GM18858 (cell line): ENCODE results near the gene TADA2B.
A peak's percentile ranks its signal among the peaks of the same experiment; 100 is the strongest.

ENCODE experiments used
- ATAC-seq: cut with Tn5 transposase; IDR thresholded peaks from one replicate; pipeline ENCODE4 v1.9.1; 2021; ENCODE audit not compliant: unreplicated experiment

TADA2B gene

DNA sequence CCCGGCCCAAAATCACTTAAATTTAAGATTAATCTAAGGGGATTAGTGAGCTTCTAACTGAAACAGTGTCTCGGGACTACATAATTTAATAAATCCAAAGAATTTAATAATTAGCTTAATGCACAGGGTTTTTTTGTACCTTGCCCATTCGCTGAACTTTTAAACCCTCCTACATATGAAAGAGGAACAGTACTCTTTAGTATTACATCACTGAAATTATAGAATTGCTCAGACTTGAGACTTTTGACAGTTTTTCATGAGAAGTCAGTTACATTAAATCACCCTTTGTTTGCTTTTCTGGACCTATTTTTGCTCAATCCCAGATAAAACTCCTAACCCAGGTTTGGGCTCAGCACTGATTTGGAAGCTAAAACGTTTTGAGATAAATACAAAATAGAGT is 2.4 kb upstream of the TADA2B start:
- ATAC-seq, result no peak

GRCh38 chr4:7041246-7041645 is 1.9 kb upstream of the TADA2B start:
- no peak for ATAC-seq

DNA sequence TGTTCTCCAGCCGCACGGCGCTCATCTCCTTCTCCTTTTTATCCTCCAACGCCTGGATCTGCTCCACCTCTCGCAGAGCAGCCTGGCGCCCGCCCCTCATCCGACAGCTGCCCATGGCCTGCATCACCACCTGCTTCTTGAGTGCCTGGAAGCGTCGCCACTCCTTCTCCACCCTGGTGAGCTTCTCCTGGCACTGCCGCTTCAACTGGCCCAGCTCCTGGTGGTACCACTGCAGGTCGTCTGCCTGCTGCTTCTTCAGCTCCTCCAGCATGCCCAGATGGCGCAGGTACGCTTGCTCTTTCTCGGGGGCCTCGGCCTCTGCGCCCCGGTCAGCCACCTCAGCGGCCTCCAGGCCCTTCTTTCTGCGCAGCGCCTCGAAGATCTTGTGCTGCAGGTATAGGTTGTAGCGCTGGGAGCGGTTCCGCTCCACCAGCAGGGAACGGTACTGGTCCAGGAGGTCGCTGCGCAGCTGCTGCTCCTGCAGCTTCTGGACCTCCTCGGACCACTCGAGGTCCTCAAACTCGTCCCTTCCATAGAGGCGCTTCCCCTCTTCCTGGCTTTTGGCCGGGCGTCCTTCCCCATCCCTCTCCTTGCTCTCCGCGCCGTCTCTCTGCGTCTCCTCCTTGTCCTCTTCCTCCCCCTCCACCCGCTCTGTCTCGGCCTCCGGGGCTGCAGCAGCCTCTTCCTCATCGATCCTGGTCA is 1.2 kb upstream of the TADA2B start:
- no peak for ATAC-seq

DNA sequence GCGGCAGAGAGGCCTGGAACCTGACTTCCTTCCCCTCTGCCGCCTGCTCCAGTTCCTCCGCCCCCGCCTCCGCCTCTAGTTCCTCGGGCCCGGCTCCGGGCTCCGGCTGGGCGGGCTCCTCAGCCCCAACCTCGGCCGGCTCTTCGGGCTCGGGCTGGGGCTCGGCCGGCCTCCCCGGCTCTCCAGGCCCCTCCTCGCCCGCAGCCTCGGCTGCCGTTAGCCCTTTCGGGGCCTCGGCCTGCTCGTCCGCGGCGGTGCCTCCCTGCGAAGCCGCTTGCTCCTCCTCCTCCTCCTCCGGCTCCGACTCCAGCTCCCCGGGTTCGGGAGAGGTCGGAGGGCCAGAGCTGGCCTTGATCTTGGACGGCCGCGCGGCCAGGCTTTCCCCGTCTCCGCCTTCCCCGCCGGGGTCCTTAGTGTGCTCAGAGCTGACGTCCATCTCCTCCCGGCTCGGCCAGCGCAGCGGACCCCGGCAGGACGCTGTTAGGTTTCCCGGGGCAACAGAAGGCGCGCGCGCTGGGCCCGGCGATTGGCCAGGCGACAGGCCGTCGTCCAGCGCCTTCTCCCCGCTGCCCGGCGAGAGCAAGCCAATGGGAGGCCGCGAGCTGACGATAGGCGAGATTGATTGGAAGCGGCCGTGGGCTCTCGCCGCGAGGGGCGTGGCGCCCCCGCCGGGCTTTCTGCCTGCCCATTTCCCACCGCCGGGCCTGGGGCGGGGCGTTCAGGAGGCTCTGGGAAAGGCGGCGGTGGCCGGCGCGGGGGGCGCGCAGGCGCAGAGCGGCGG is 479 bp upstream of the TADA2B start:
- ATAC-seq, result peak; percentile 63

GRCh38 chr4:7044137-7044930 is 1.2 kb downstream of the TADA2B start:
- no peak for ATAC-seq

- ATAC-seq, result no peak
Observed at GRCh38 chr4:7045553-7045952, 2.4 kb downstream of the TADA2B start.

GRCh38 chr4:7045961-7046921 is 3.1 kb downstream of the TADA2B start:
- ATAC-seq, result peak; percentile 33

- no peak for ATAC-seq
Observed at GRCh38 chr4:7046971-7047370, 3.8 kb downstream of the TADA2B start.

GRCh38 chr4:7048642-7049041 is 5.5 kb downstream of the TADA2B start:
- ATAC-seq, result no peak

- ATAC-seq, result no peak
Observed at GRCh38 chr4:7049295-7049694, 6.1 kb downstream of the TADA2B start.

DNA sequence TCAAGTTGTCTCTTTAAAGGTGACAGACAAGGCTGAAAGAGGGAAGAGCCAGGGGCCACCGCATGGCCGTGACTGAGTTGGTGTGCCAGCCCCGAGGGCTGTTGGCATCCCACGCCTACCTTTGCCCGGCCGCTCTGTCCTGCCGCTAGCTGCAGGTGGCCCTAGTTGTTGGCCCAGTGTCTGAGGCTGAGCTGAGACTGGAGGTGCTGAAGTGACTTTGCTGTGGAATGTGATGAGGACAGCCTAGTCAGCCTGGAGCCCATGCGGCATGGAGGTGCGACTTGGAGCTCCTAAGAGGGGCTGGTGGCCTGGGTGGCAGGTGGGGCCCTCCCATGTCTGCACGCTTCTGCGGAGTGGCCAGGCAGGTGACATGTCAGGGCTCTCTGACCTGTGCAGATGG is 6.6 kb downstream of the TADA2B start:
- ATAC-seq, result no peak

DNA sequence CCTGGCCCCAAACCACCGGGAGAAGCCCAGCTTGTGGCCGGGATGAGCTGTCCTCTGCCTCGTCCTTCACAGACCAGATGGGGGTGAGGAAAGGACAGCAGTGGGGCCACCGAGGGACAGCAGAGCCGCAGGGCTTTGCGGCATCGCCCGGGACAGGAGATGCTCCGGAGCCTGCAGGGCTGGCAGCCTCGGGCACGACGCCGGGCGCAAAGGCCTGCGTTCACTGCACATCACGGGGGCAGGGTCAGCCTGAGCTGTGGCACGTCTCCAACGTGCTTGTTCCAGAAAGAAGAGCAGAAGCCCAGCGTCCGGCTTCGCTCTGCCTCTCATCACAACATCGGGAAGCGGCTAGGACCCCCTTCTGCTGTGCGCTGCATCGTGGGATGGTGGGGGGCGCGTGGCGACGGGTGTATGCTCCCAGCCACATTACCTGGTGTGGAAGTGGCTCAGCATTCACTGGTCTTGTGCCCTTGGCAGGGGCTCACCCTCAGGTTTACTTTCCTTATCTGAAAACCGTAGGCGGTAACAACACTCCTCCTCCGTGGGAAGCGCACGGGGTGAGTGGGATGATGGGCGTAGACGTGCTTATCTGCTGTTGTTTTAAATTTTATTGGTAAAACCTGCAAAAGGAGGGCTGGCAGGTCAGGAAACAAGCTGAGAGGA is 7.4 kb downstream of the TADA2B start:
- ATAC-seq, result no peak

- no peak for ATAC-seq
Observed at GRCh38 chr4:7051144-7051495, 7.9 kb downstream of the TADA2B start.

DNA sequence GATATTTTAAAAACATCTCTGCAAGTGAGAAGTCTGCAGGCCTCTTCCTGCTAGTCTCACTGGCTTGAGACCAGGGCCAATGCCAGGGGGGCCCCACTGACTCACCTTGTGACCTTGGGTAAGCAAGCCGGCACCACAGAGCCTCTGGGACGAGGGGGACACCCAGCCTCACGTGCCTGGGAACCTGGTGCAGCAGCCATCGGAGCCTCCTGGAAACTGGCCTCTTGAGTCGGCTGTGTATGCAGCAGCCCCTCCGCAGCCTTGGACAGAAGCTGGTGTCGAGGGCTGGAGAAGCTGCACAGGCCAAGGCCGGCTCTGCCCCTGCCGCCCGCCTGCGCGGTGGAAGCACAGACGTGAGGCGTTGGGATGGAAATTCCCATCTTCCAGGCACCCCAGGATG is 8.7 kb downstream of the TADA2B start:
- ATAC-seq, result no peak

DNA sequence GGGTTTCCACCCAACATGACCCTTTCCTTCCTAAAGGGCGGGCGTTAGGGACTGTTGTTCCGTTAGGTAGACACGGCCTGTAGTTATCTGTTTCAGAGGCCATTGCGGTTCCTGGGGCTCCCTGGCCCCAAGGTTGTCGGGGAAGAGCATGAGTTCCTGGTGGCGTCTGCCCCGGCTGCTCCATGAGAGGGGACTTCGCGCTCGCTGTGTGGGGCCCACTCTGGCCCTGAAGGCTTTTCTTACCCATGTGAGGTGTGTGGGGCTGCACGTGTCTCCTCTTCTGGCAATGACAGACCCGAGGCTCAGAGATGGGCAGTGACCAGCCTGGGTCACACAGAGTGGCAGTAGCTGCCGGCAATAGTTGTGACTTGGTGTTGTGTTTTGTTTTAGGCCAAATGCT is 9.1 kb downstream of the TADA2B start:
- no peak for ATAC-seq

GRCh38 chr4:7052923-7053715 is 9.9 kb downstream of the TADA2B start:
- no peak for ATAC-seq

DNA sequence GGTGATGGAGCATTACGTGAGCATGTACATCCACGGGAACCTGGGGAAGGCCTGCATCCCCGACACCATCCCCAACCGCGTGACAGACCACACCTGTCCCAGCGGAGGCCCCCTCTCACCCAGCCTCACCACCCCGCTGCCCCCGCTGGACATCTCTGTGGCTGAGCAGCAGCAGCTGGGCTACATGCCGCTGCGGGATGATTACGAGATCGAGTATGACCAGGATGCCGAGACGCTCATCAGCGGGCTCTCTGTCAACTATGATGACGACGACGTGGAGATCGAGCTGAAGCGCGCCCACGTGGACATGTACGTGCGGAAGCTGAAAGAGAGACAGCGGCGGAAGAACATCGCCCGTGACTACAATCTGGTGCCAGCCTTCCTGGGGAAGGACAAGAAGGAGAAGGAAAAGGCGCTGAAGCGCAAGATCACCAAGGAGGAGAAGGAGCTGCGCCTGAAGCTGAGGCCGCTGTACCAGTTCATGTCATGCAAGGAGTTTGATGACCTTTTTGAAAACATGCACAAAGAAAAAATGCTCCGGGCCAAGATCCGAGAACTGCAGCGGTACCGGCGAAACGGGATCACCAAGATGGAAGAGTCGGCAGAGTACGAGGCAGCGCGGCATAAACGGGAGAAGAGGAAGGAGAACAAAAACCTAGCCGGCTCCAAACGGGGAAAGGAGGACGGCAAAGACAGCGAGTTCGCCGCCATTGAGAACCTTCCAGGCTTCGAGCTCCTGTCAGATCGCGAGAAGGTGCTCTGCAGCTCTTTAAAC is 11.1 kb downstream of the TADA2B start:
- no peak for ATAC-seq

GRCh38 chr4:7055111-7055989 is 12.2 kb downstream of the TADA2B start:
- no peak for ATAC-seq
